K562 (cell line): ENCODE results near the gene SMARCB1. TPM values are rescaled to one million over a fixed set of nuclear protein-coding genes. Genes with fewer than 3 reads are reported as not detected.

Experiments used
- ATAC-seq: fragments of 200-7000 bp; cut with Tn5 transposase; 3 replicates; pipeline ENCODE4 v1.9.1; 2020; ENCODE audit warnings: moderate library complexity
- BruUV-seq: library from RNA; stranded (reverse); fragments of 400-500 nt; replicated peaks from 2 replicates; lab custom pipeline; 2021; lab: Mats Ljungman, UMichigan
- CTCF ChIA-PET: fragments of 300-600 bp; formaldehyde crosslinking; extraction: SDS; loops from one replicate; lab custom pipeline; 2021; ENCODE audit warnings: low intra/inter-chr PET ratio; lab: Yijun Ruan, JAX
- POLR2A ChIA-PET: fragments of 300-600, 350-650 bp; sonication (Branson Sonifier 250); formaldehyde crosslinking; extraction: SDS; loops from one replicate; lab custom pipeline; 2021; ENCODE audit warnings: antibody characterized with exemption, inconsistent platforms; lab: Yijun Ruan, JAX
- DNase-seq, 4 experiments: peaks; one replicate each; pipeline versions ENCODE4 v3.0.0 to v3.0.0-alpha.2; 2011 to 2018; ENCODE audit warnings: low spot score in 3 of 4, mixed read lengths in 3 of 4; ENCODE audit errors: extremely low read depth in 1 of 4
- FAIRE-seq: peaks from 2 replicates; lab custom pipeline; 2011; peaks lifted over from hg19 to GRCh38; lab: Jason Lieb, UNC
- H2AFZ ChIP-seq: 2 replicates; pipeline ENCODE4 v1.6.0; 2011; ENCODE audit warnings: low read depth, low read length, control low read depth, inconsistent platforms
- H3K27ac ChIP-seq: fragments of 200-600 bp; 3 replicates; pipeline ENCODE4 v1.8.0; 2011; ENCODE audit warnings: low read depth, mild to moderate bottlenecking, control low read depth, inconsistent platforms, low read length, moderate library complexity, mixed read lengths; ENCODE audit errors: extremely low read depth
- H3K27me3 ChIP-seq, 2 experiments: fragments of 300-600 bp in 1 of 2; 2 replicates in 1 of 2; 3 replicates in 1 of 2; pipeline versions ENCODE4 v1.6.0 to v1.8.0; 2011; ENCODE audit warnings: inconsistent platforms in 2 of 2, low read length in 2 of 2, mild to moderate bottlenecking in 1 of 2, mixed read lengths in 1 of 2, moderate library complexity in 1 of 2; ENCODE audit not compliant: control insufficient read depth in 2 of 2, insufficient read depth in 2 of 2
- H3K36me3 ChIP-seq: fragments of 300-600 bp; 3 replicates; pipeline ENCODE4 v1.8.0; 2011; ENCODE audit warnings: mild to moderate bottlenecking, low read length, inconsistent platforms; ENCODE audit not compliant: control insufficient read depth, insufficient read depth
- H3K4me1 ChIP-seq, 2 experiments: fragments of 200-600 bp in 1 of 2; replicated peaks in 1 of 2; 2 replicates in 1 of 2; 3 replicates in 1 of 2; pipeline versions ENCODE4 v1.5.1 to v1.8.0; 2011; ENCODE audit warnings: inconsistent platforms in 2 of 2, low read length in 2 of 2, mild to moderate bottlenecking in 1 of 2, mixed read lengths in 1 of 2, moderate library complexity in 1 of 2; ENCODE audit not compliant: control insufficient read depth in 2 of 2, insufficient read depth in 2 of 2
- H3K4me2 ChIP-seq: 2 replicates; pipeline ENCODE4 v1.6.1; 2011; ENCODE audit warnings: low read length, control low read depth, inconsistent platforms, mixed read lengths; ENCODE audit not compliant: insufficient read depth
- H3K4me3 ChIP-seq: fragments of 200-600 bp; sonication (generic), shearing (Covaris generic); 2 replicates; pipeline ENCODE4 v1.5.1; 2016; ENCODE audit warnings: control low read depth, inconsistent platforms
- H3K79me2 ChIP-seq: fragments of 200-600 bp; 3 replicates; pipeline ENCODE4 v1.8.0; 2011; ENCODE audit warnings: low read length, inconsistent platforms; ENCODE audit not compliant: control insufficient read depth, insufficient read depth
- H3K9ac ChIP-seq, 2 experiments: 2 replicates each; pipeline versions ENCODE4 v1.6.0 to v1.6.1; 2011; ENCODE audit warnings: low read depth in 2 of 2, low read length in 2 of 2, control low read depth in 1 of 2, inconsistent platforms in 1 of 2, mild to moderate bottlenecking in 1 of 2, mixed read lengths in 1 of 2; ENCODE audit not compliant: insufficient read depth in 1 of 2
- H3K9me1 ChIP-seq: one replicate; pipeline ENCODE4 v1.6.0; 2011; ENCODE audit warnings: inconsistent platforms, mild to moderate bottlenecking, low read length, moderate library complexity; ENCODE audit not compliant: control insufficient read depth, insufficient read depth
- H3K9me3 ChIP-seq: replicated peaks from 2 replicates; pipeline ENCODE4 v1.5.1; 2011; ENCODE audit warnings: low read depth, low read length, inconsistent platforms; ENCODE audit not compliant: control insufficient read depth, insufficient read depth
- H4K20me1 ChIP-seq: replicated peaks from 2 replicates; pipeline ENCODE4 v1.6.1; 2011; ENCODE audit warnings: low read length, inconsistent platforms, mixed read lengths; ENCODE audit not compliant: control insufficient read depth, insufficient read depth
- HNRNPK ChIP-seq: fragments of 200-400 bp; formaldehyde crosslinking; IDR thresholded peaks from one replicate; pipeline ENCODE4 v1.6.1; 2018; ENCODE audit warnings: mild to moderate bottlenecking, low read depth, low read length; ENCODE audit not compliant: poor library complexity, severe bottlenecking
- KLF6 ChIP-seq: fragments of 250-450 bp; sonication (Bioruptor Pico); IDR thresholded peaks from 2 replicates; pipeline ENCODE4 v1.4.0; 2020; ENCODE audit warnings: mild to moderate bottlenecking, moderate library complexity, borderline replicate concordance
- MEF2A ChIP-seq: IDR thresholded peaks from 2 replicates; pipeline ENCODE4 v1.6.1; 2011; ENCODE audit warnings: low read depth, mild to moderate bottlenecking, low read length, moderate library complexity; ENCODE audit not compliant: control insufficient read depth
- POLR2H ChIP-seq: IDR thresholded peaks from 2 replicates; pipeline ENCODE4 v1.6.1; 2016; ENCODE audit warnings: missing genetic modification characterization, low read depth, mild to moderate bottlenecking, control low read depth, missing compliant biosample characterization, moderate library complexity
- RBBP5 ChIP-seq: fragments of 200-600 bp; sonication (generic); IDR thresholded peaks from 2 replicates; pipeline ENCODE4 v1.6.1; 2012; ENCODE audit warnings: borderline replicate concordance, mild to moderate bottlenecking, low read length, control low read depth, inconsistent platforms; ENCODE audit not compliant: insufficient read depth, poor library complexity, severe bottlenecking
- WGBS: fragments of 100-300 bp; shearing (Covaris generic); methylation state at CpG from one replicate; pipeline ENCODE4 v1.1.6; 2016; ENCODE audit warnings: low coverage, mixed read lengths; ENCODE audit not compliant: insufficient coverage; ENCODE audit errors: missing lambda C conversion rate; 5-methylcytosine and 5-hydroxymethylcytosine counted together
- in situ Hi-C: fragments of 300-500 bp; cut with MboI; formaldehyde crosslinking; loops from 4 replicates; pipeline ENCODE4 v1.15.0; 2018; ENCODE audit warnings: inconsistent platforms, mixed read lengths
- intact Hi-C: fragments of 100-400 bp; cut with micrococcal nuclease; formaldehyde crosslinking; loops from 2 replicates; pipeline ENCODE4 v1.14.2; 2022
- polyA plus RNA-seq, 8 experiments: library from polyadenylated mRNA; depleted of rRNA in 4 of 8; stranded (reverse) in 5 of 8; unstranded in 3 of 8; fragments of >200 nt; fragmentation: Nextera tagmentation in 2 of 8; fragmentation: Illumina TruSeq in 1 of 8; extraction: Ambion mirVana in 2 of 8; extraction: Trizol in 1 of 8; gene quantifications; 2 replicates each; pipeline versions ENCODE4 v1.2.1 to v1.2.3, GENCODE V29; 2011 to 2014; ENCODE audit warnings: inconsistent platforms in 1 of 8, missing spikeins in 1 of 8
- total RNA-seq, 7 experiments: library from RNA; depleted of rRNA in 6 of 7; stranded (reverse); fragments of >200 nt in 6 of 7; fragmentation: Illumina TruSeq in 2 of 7; extraction: Trizol in 2 of 7; gene quantifications; 2 replicates each; pipeline versions ENCODE4 v1.2.1 to v1.2.3, GENCODE V29; 2011 to 2021; ENCODE audit warnings: low replicate concordance in 1 of 7

SMARCB1 gene
- total and polyA plus RNA-seq, 9 of the 15 experiments (the other 6 are each of a cell fraction or from before 2014, with no cell fraction given) = 1.2 to 113 (median 65.4) TPM

GRCh38 chr22:23756891-23757290 is 29.9 kb upstream of the SMARCB1 start (continued):
- TF ChIP-seq HNRNPK (no peak), MEF2A (no peak), RBBP5 (no peak), POLR2H (no peak)
- TF ChIP-seq, all 486 proteins: peak for 0

GRCh38 chr22:23759566-23759965 is 27.2 kb upstream of the SMARCB1 start:
- 57% methylated on average over 4 of the region's 4 CpGs for WGBS
- no TSS peak for BruUV-seq
- H3K9me1 ChIP-seq = peaks cover 2% of the 10 kb centered on the region

More at GRCh38 chr22:23759566-23759965, 27.2 kb upstream of the SMARCB1 start:
- intact Hi-C loops = no loop called here
- in situ Hi-C loops = no loop called here
- TF ChIP-seq KLF6 = no peak
- no peak overlapping the region for H3K4me2 ChIP-seq
- ATAC-seq = no peak
- FAIRE-seq = no peak
- H3K36me3 ChIP-seq = peaks cover 9% of the 10 kb centered on the region; the same call in 1 of the 3 replicates
- POLR2A ChIA-PET = interaction anchor here (0.7 to 1.3 kb wide), 3 partner anchors 9 to 611 kb away, joined by 3 to 4 read pairs (median 4); partner anchors contain the start of gene ZNF70
- H3K4me1 ChIP-seq = peaks cover 13 to 19% of the 10 kb centered on the region in 2 experiments; a peak in 4 of 5 replicates
- H4K20me1 ChIP-seq = peaks cover 9% of the 10 kb centered on the region
- no peaks in the 10 kb centered on the region for H3K27me3 ChIP-seq
- H3K4me3 ChIP-seq = no peak overlapping the region
- H2AFZ ChIP-seq = no peak overlapping the region
- no peaks in the 10 kb centered on the region for H3K9me3 ChIP-seq
- no peak overlapping the region for H3K27ac ChIP-seq
- H3K9ac ChIP-seq = no peak overlapping the region
- H3K79me2 ChIP-seq = no peaks in the 10 kb centered on the region
- CTCF ChIA-PET = no interaction called here
- no peak for DNase-seq
